NCI-H2171 treated with DMSO at 0.1 percent for 48 hours (cell line): ENCODE data around the gene ASMT.
"Not testable (repeated sequence)": the region's sequence is repeated elsewhere in the genome, so short reads cannot be mapped to it uniquely, and the experiment has no call there.

Experiments
- DNase-seq: peaks from one replicate; lab custom pipeline; 2025; lab: John Stamatoyannopoulos, UW

The ASMT gene

GRCh38 chrX:1597345-1598020 lies 17.4 kb upstream of the ASMT start:
- DNase-seq: no peak

- no peak for DNase-seq
Observed at GRCh38 chrX:1598021-1598875, 16.6 kb upstream of the ASMT start.

GRCh38 chrX:1598876-1599790 lies 15.7 kb upstream of the ASMT start:
- DNase-seq: no peak

- DNase-seq: no peak
Observed at GRCh38 chrX:1599791-1600405, 15.0 kb upstream of the ASMT start.

- no peak for DNase-seq
Observed at GRCh38 chrX:1600406-1601050, 14.3 kb upstream of the ASMT start.

GRCh38 chrX:1601051-1601767 lies 13.7 kb upstream of the ASMT start:
- no peak for DNase-seq

GRCh38 chrX:1601768-1602085 lies 13.1 kb upstream of the ASMT start:
- DNase-seq: no peak

GRCh38 chrX:1602299-1602698 lies 12.6 kb upstream of the ASMT start:
- DNase-seq: no peak

- no peak for DNase-seq
Observed at GRCh38 chrX:1606496-1606895, 8.4 kb upstream of the ASMT start.

GRCh38 chrX:1609311-1609710 lies 5.5 kb upstream of the ASMT start:
- DNase-seq: no peak

GRCh38 chrX:1609762-1610161 lies 5.1 kb upstream of the ASMT start:
- DNase-seq: no peak

GRCh38 chrX:1610166-1610565 lies 4.7 kb upstream of the ASMT start:
- no peak for DNase-seq

GRCh38 chrX:1610736-1611135 lies 4.1 kb upstream of the ASMT start:
- no peak for DNase-seq

- no peak for DNase-seq
Observed at GRCh38 chrX:1612641-1613286, 2.1 kb upstream of the ASMT start.

- DNase-seq: no peak
Observed at GRCh38 chrX:1618689-1619088, 3.8 kb downstream of the ASMT start.

GRCh38 chrX:1623691-1624090 lies 8.8 kb downstream of the ASMT start:
- no peak for DNase-seq

- not testable (repeated sequence) for DNase-seq
Observed at GRCh38 chrX:1624158-1624860, 9.4 kb downstream of the ASMT start.

- DNase-seq: not testable (repeated sequence)
Observed at GRCh38 chrX:1624861-1625215, 10.0 kb downstream of the ASMT start.

GRCh38 chrX:1629244-1629643 lies 14.4 kb downstream of the ASMT start:
- no peak for DNase-seq

GRCh38 chrX:1646009-1646408 lies 31.1 kb downstream of the ASMT start:
- DNase-seq: no peak
